HG02938 (cell line): ENCODE measurements around the gene BABAM2.

Experiments
- ATAC-seq: cut with Tn5 transposase; IDR thresholded peaks from one replicate; pipeline ENCODE4 v1.9.1; 2021; ENCODE audit warnings: mild to moderate bottlenecking, moderate library complexity; ENCODE audit not compliant: unreplicated experiment

The BABAM2 gene

GRCh38 chr2:28350791-28351285 is 460.3 kb downstream of the BABAM2 start:
- ATAC-seq = no peak

DNA sequence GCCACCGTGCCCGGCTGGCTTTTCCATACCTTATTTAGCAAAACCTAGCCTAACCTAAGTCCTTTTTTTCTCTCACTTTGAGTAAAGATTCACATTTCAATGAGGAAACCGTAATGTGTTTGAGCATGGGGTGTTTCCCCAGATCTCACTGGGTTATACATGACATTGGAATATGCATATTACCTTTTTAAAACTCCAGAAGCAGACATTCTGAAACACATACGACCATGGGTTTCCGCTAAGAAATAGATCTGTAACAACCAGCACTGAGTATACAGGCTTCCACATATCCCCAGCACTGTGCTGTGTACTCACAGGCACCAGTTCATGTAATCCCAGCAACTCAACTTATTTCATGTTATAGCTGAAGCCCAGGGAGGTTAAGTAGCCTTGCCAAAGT is 461.1 kb downstream of the BABAM2 start:
- no peak for ATAC-seq

DNA sequence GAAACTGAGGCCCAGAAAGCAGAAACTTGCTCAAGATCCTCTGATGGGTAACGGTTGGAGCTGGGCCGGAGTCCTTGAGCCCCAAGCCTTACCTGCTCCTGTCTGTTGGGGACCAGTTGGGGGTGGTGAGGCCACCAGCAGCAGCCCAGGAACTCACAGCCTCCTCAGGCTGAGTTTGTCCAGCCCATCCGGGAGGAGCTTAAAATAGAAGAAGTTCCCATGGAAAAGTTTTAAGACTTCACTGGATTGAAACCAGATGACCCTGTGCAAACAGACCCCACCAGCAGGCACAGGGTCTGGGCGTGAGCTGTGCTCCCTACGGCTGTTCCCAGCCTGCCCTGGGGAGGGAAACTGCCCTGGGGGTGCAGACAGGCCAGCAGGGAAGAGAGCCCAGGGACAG is 461.6 kb downstream of the BABAM2 start:
- ATAC-seq = no peak

- ATAC-seq = no peak
These were observed 462.2 kb downstream of the BABAM2 start for GRCh38 chr2:28352610-28353195.

- no peak for ATAC-seq
These were observed 464.5 kb downstream of the BABAM2 start for GRCh38 chr2:28354920-28355520.

DNA sequence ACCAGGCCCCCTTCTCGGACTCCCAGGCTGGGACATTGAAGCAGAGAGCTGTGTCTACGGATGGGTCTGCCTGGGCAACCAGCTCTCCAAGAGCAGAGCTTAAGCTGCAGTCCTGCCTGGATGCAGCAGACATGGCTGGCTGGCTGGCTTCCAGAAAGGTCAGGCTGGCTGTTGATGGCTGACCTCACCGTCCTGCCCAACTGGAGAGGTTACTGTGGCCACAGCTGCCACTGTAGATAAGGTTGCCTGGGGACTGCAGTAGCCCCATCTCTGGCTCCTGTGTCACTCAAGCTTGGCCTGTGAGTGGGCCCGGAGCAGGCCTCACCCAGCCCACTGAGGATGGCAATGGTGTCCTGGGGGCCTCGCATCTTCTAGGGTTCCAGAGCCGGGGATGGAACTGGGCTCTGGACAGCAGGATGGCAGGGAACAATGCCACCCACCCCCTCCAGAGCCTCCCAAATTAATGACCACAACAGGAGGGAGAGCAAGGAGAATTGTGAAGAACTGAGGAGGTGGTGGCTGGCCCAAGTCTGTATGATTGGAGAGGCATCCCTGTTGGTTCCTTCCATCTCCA is 465.1 kb downstream of the BABAM2 start:
- ATAC-seq = no peak

DNA sequence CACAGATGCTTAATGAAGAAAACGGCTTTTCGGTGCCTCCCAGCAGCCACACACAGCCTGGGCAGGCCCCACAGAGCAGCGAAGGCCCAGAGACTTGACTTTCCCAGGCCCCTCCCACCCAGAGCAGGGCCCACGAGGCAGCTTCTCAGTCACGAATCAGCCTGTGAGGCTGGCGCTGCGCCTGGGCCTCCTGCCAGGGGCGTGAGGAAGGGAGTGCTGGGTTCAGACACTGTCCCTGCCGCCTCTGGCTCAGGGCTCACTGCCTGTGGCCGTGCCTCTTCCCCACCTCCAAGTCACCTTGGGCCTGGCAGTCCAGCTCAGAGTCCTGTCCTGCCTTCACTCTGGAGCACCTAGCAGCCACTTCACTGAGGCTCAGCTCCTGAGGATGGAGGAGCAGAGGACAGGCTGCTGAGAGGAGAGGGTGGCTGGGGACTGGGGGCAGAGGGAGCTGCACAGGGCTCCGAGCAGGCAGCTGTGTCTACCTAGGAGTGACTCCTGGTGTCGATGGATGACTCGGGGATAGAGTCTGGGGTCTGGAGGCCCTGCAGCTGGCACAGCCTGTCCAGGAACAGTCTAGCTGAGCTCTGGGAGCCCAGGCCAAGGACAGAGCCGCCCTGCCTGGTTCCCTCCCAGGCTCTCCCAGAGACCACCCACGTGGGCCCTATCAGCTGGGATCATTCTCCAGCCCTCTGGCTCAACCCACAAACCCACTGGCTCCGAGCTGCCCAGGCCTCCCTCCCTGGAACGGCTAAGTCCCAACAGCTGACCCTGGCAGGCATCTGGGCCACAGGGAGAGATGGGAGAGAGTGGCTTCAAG is 465.8 kb downstream of the BABAM2 start:
- ATAC-seq = no peak

- no peak for ATAC-seq
These were observed 466.5 kb downstream of the BABAM2 start for GRCh38 chr2:28357055-28357454.

DNA sequence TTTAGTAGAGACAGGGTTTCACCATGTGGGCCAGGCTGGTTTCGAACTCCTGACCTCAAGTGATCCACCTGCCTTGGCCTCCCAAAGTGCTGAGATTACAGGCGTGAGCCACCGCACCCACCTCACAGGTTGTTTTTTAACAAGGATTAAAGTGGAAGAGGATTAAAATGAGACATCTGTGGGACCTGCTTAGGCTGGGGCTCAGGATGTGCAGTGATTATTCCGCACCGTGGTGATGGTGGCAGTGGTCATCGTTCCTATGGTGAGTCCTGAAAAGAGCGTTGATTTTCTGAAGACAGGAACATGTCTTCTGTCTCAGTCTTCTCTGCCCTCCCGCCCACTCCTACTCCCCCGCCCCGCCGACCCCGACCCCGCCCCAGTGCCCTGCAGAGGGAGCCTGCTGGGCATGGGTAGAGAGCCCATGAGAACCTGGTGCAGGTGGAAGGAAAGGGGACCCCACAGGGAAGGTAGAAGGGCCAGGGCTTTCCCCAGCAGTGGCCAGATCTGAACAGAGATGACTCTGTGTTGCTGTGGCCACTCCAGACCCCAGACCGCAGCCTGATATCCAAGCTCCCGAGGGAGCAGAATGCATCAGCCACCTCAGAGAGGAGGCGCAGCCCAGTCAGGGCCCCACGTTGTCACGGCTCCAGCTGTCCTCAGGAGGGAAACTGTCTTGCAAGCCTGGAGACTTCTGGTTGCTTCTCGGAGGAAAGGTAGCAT is 467.6 kb downstream of the BABAM2 start:
- no peak for ATAC-seq

DNA sequence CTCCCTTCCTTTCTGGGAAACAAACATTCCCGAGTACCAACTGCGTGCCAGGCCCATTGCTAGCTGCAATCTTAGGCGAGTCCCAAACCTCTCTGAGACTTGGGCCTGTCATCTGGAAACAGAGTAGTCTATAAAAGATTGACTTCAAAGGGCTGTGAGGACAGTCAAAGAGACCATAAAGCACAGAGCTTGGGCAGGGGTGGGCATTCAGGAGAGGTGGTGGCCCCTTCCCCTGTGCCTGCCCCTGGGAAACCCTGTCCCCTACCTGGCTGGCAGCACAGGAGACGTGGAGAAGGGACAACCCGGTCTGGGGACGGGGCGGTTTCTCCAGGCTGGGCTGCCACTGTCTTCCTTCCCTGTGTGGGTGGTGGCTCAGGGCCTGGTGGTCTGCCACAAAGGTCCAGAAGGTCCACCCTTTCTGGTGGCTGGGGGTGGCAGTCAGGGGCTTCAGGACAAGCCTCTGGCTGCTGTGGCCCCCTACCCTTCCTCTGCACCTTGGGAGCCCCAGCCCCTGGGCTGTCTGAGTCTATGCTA is 468.2 kb downstream of the BABAM2 start:
- ATAC-seq = no peak

DNA sequence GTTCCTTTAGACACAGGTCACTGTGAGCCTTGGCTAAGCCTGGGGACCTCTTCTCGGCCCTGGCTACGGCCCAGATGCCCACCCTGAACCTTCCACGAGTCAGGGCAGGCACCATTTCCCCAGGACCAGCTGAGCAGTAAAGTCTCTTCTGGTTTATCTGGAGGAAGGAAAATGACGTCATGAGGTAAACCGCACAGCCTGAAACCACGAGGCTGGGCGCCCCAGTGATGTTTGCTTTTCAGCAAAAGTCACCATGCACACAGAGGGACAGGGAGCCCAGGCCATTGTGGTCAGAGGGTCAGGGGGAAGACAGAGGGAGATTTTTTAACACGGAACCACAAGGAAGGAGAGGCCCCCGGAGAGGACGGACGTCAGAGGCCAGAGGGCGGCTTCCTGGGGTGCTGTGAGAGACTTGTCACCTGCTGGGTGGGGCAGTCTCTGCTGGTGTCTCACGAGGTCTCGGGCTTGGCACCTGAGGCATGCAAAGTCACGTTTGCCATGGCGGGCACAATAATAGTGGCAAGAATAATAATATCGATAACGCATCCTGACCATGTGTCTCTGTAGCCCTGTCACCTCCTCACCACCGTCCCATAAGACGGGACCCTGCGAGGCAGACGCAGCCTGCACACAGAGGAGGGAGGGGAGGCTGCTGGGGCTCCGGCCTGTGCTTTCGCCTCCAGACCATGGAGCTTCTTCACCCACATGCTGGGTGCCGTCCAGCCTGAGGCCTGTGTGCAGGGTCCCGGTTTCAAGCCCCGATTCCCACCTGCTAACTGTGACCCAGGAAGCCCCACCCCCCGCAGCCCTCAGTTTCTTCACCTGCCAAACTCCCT is 468.9 kb downstream of the BABAM2 start:
- ATAC-seq = no peak

GRCh38 chr2:28360058-28360717 is 469.7 kb downstream of the BABAM2 start:
- ATAC-seq = no peak

DNA sequence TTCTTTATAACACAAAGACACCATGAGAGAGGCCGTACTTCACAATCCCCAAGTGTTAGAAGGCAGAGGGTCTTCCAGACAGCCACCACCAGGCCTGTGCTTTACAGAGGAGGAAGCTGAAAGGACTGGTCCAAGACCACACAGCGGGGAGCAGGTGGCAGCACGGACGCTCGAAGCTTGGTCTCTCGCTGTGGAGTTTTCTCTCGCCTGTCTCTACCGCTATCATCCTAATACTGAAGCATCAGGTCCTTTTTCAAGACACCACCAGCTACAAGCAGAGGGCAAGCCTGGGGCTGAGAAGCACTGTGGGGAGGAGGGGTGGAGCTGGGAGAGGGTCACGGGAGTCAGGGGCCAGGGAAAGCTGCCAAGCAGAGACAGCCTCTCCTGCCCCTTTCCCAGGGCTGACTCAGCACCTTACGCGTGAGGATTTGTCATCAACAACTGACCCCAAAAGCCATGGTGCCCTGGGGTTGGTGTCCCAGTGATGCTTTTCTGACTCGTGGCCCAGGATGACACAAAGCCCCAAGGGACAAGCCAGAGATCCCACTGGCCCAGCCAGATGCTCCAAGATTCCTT is 470.3 kb downstream of the BABAM2 start:
- no peak for ATAC-seq

- ATAC-seq = no peak
These were observed 471.6 kb downstream of the BABAM2 start for GRCh38 chr2:28361991-28362710.

- no peak for ATAC-seq
These were observed 472.5 kb downstream of the BABAM2 start for GRCh38 chr2:28362991-28363521.

DNA sequence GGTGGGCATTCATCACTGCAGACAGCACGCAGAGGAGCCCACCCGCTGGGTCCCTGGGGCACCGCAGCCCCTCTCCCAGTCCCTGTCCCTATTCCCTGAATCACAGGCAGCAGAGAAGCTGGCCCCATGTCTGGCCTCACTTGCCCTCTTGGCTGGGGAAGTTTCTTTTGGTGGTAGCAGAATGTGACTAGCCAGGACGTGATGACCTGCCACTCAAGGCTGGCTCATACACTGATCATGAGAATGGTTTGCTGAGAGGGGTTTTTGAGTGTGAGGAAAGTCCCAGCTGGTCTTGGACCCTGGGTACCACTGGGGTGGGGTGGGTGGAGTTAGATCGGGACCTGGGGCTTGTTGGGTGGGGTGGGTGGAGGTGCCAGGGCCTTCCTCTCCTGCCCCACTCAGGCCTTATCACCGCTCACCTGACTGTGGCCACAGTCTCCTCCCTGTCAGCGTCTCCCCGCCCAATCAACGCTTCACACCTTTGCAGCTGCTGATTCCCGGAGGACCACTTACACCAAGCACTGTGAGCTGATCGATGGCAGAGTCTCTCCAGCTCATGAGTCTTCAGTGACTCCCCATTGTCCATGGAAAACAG is 473.3 kb downstream of the BABAM2 start:
- ATAC-seq = no peak

- no peak for ATAC-seq
These were observed 474.1 kb downstream of the BABAM2 start for GRCh38 chr2:28364610-28365009.

GRCh38 chr2:28365158-28365557 is 474.6 kb downstream of the BABAM2 start:
- no peak for ATAC-seq
